Left lung (tissue), 10 donors: ENCODE results near the gene CDK19. TPM values are rescaled to one million over a fixed set of nuclear protein-coding genes. Genes with fewer than 3 reads are reported as not detected.

ENCODE experiments used
- ATAC-seq: fragments of 200-7000 bp; cut with Tn5 transposase; one replicate; pipeline ENCODE4 v1.9.1; 2020; ENCODE audit warnings: moderate library complexity
- DNase-seq, 4 donors: peaks; one replicate each; pipeline ENCODE4 v3.0.0-alpha.2; 2013 to 2020
- H3K27ac ChIP-seq, 2 donors: fragments of 200-600 bp; sonication (generic) in 1 of 2; one replicate each; pipeline versions ENCODE4 v1.5.0 to v1.8.0; 2020 to 2021
- H3K27me3 ChIP-seq, 2 donors: fragments of 200-600 bp; sonication (generic) in 1 of 2; one replicate each; pipeline versions ENCODE4 v1.5.0 to v1.8.0; 2020 to 2021
- H3K36me3 ChIP-seq, 2 donors: fragments of 200-600 bp; sonication (generic) in 1 of 2; one replicate each; pipeline versions ENCODE4 v1.5.0 to v1.8.0; 2020 to 2021
- H3K4me1 ChIP-seq, 2 donors: fragments of 200-600 bp; one replicate each; pipeline ENCODE4 v1.8.0; 2021
- H3K4me3 ChIP-seq, 2 donors: fragments of 200-600 bp; sonication (generic) in 1 of 2; one replicate each; pipeline versions ENCODE4 v1.5.0 to v1.8.0; 2020 to 2021; ENCODE audit warnings: mild to moderate bottlenecking in 1 of 2
- H3K9me3 ChIP-seq, 2 donors: fragments of 200-600 bp; sonication (generic) in 1 of 2; one replicate each; pipeline versions ENCODE4 v1.5.0 to v1.8.0; 2020 to 2021
- CTCF ChIP-seq, 2 donors: fragments of 200-600 bp; sonication (generic) in 1 of 2; IDR thresholded peaks; one replicate each; pipeline versions ENCODE4 v1.5.0 to v1.8.0; 2021; ENCODE audit warnings: antibody characterized with exemption in 2 of 2
- intact Hi-C, 2 donors: fragments of 100-400 bp; cut with DNase I; formaldehyde crosslinking; loops; one replicate each; pipeline versions ENCODE4 v1.11.2 to v1.14.2; 2022
- polyA plus RNA-seq, 6 donors: library from polyadenylated mRNA; unstranded; fragments of 120-200 nt; gene quantifications; one replicate each; pipeline ENCODE4 v1.2.1, GENCODE V29; 2013; ENCODE audit not compliant: insufficient read length in 6 of 6
- total RNA-seq, 2 donors: library from RNA; stranded (reverse); fragmentation: NEBNext Ultra II Directional; extraction: Animal tissue kit (Norgen Biotek cat#: 25700); gene quantifications; one replicate each; pipeline ENCODE4 v1.2.1, GENCODE V29; 2021
- donor health status: DM: no; HTN: yes; CAD: no.
- donor health status: DM: no; HTN: no; CAD: no.

Gene CDK19
- total and polyA plus RNA-seq, 8 donors, result 18.4 to 46.1 (median 36.2) TPM

- no peaks in the 10 kb centered on the region for H3K9me3 ChIP-seq
- H3K27ac ChIP-seq, result no peak overlapping the region
- no peak overlapping the region for H3K4me3 ChIP-seq
- ATAC-seq, result no peak
- no peaks in the 10 kb centered on the region for H3K36me3 ChIP-seq
- H3K4me1 ChIP-seq, result peaks cover 0 to 7% of the 10 kb centered on the region in 2 donors
- no peaks in the 10 kb centered on the region for H3K27me3 ChIP-seq
- TF ChIP-seq CTCF (IDR thresholded peaks at IDR 0.05), result no peak
- no peak for DNase-seq
- intact Hi-C loops, result no loop called here
Measured at GRCh38 chr6:110795271-110795670, 20.0 kb downstream of the CDK19 start.

GRCh38 chr6:110786696-110787095 is 28.6 kb downstream of the CDK19 start:
- intact Hi-C loops, result no loop called here
- peaks cover 0 to 13% of the 10 kb centered on the region in 2 donors for H3K9me3 ChIP-seq
- no peak overlapping the region for H3K4me3 ChIP-seq
- DNase-seq (no peak), ATAC-seq (no peak)
- no peak for TF ChIP-seq CTCF (IDR thresholded peaks at IDR 0.05)
- no peaks in the 10 kb centered on the region for H3K27me3 ChIP-seq
- no peak overlapping the region for H3K27ac ChIP-seq
- H3K36me3 ChIP-seq, result no peaks in the 10 kb centered on the region
- H3K4me1 ChIP-seq, result no peaks in the 10 kb centered on the region

- intact Hi-C loops, result no loop called here
- H3K4me3 ChIP-seq, result no peak overlapping the region
- TF ChIP-seq CTCF (IDR thresholded peaks at IDR 0.05), result no peak
- ATAC-seq, result no peak
- H3K36me3 ChIP-seq, result no peaks in the 10 kb centered on the region
- no peak overlapping the region for H3K27ac ChIP-seq
- no peaks in the 10 kb centered on the region for H3K4me1 ChIP-seq
- DNase-seq, result no peak
- no peaks in the 10 kb centered on the region for H3K27me3 ChIP-seq
- peaks cover 0 to 13% of the 10 kb centered on the region in 2 donors for H3K9me3 ChIP-seq
Measured at GRCh38 chr6:110786271-110786670, 29.0 kb downstream of the CDK19 start.

GRCh38 chr6:110784610-110784979 is 30.7 kb downstream of the CDK19 start:
- TF ChIP-seq CTCF (IDR thresholded peaks at IDR 0.05), result no peak
- ATAC-seq, result no peak
- Histone ChIP-seq H3K27ac (no peak overlapping the region), H3K4me3 (no peak overlapping the region), H3K9me3 (peaks cover 0 to 13% of the 10 kb centered on the region in 2 donors), H3K36me3 (no peaks in the 10 kb centered on the region), H3K4me1 (no peaks in the 10 kb centered on the region), H3K27me3 (no peaks in the 10 kb centered on the region)
- no peak for DNase-seq
- intact Hi-C loops, result no loop called here

GRCh38 chr6:110781522-110782214 is 33.6 kb downstream of the CDK19 start:
- ATAC-seq (no peak), DNase-seq (no peak)
- H3K27ac ChIP-seq, result no peak overlapping the region
- no peaks in the 10 kb centered on the region for H3K9me3 ChIP-seq
- TF ChIP-seq CTCF (IDR thresholded peaks at IDR 0.05), result no peak
- no peaks in the 10 kb centered on the region for H3K27me3 ChIP-seq
- no peak overlapping the region for H3K4me3 ChIP-seq
- H3K36me3 ChIP-seq, result no peaks in the 10 kb centered on the region
- H3K4me1 ChIP-seq, result no peaks in the 10 kb centered on the region
- intact Hi-C loops, result no loop called here
